GM12864 (cell line): ENCODE measurements around the gene CDON.

Experiments
- DNase-seq: peaks from one replicate; pipeline ENCODE4 v3.0.0-alpha.2; 2011; ENCODE audit warnings: low read depth
- H3K4me3 ChIP-seq: 2 replicates; pipeline ENCODE4 v1.5.1; 2011; ENCODE audit warnings: mild to moderate bottlenecking, low read depth, low read length, control low read depth
- CTCF ChIP-seq: IDR thresholded peaks from 2 replicates; pipeline ENCODE4 v1.5.1; 2011; ENCODE audit warnings: low read depth, mild to moderate bottlenecking, moderate library complexity, low read length, control low read depth, inconsistent platforms; ENCODE audit errors: missing control alignments

The CDON gene

DNA sequence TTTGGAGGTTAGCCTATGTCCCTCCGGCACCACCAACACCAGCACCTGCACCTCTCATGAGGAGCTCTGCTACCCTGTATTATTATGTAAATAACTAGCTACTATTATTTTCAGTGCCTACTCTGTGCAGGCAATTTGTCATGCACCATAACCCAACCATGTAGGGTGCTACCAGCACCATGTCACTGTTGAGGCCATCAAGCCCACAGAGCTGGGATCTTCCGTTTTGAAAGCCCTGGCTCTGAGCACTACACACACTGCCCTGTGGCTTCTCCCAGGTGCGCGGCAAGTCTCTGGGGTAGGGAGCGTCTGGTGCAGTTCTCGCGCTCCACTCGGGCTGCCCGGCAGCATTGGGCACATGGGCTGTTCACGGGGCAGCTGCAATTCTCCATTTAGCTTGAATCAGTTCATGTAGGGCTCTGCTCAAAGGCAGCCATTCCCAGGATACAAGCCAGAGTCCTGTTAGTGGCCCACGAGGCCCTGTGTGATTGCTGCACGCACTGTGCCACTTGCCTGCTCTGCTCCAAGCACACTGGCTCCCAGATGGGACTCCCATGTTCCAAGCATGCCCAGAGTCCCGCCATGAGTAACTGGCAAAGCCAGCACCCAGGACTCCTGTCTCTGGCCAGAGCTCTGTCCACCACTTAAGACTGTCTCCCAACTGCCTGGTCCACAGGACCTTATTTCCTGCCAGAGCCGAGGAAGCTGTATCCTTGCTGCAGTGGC, 42.5 kb upstream of the CDON start:
- no peak for TF ChIP-seq CTCF
- no peak overlapping the region for H3K4me3 ChIP-seq
- no peak for DNase-seq

GRCh38 chr11:126104420-126104819, 41.8 kb upstream of the CDON start:
- TF ChIP-seq CTCF = no peak
- no peak overlapping the region for H3K4me3 ChIP-seq
- DNase-seq = no peak

- TF ChIP-seq CTCF = no peak
- H3K4me3 ChIP-seq = no peak overlapping the region
- DNase-seq = no peak
Measured at GRCh38 chr11:126103150-126103549, 40.5 kb upstream of the CDON start.

DNA sequence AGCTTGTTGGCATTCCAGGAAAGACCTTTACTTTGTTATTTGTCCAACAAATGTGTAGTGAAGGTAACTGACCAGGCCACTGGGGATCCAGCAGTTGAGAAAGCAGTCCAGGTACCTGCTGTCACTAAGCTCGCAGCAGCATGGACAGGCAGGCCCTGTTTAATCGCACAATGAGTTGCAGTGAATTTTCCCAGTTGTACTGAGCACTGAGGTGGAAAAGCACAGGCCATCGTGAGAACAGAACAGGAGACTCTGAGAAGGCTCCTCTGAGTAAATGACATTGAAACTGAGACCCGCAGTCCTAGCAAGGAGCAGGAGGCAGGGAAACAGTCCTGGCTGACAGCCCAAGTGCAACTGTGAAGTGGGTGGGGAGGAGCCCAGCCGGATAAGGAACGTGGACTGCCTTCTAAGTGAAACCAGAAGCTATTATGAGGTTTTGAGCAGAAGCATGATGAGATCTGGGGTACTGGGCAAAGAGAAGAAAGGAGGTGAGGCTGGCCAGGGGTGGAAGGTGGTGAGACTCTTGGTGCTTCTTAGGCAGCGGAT, 39.8 kb upstream of the CDON start:
- DNase-seq = no peak
- H3K4me3 ChIP-seq = no peak overlapping the region
- no peak for TF ChIP-seq CTCF

DNA sequence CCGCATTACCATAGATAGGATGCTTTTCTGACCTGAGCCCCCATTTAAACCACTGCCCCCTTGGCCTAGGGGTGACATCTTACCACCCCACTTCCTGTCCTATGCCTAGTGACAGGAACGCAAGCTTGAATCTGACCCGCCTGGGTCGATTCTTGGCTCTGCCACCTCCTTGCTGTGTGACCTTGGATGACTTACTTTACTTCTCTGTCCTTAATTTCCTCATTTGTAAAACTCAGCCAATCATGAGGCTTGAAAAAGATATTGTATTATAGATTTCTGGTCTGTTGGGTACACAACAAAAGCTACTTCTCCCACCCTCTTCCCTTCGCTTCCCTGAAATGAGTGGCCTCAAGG, 39.2 kb upstream of the CDON start:
- no peak overlapping the region for H3K4me3 ChIP-seq
- DNase-seq = no peak
- no peak for TF ChIP-seq CTCF

DNA sequence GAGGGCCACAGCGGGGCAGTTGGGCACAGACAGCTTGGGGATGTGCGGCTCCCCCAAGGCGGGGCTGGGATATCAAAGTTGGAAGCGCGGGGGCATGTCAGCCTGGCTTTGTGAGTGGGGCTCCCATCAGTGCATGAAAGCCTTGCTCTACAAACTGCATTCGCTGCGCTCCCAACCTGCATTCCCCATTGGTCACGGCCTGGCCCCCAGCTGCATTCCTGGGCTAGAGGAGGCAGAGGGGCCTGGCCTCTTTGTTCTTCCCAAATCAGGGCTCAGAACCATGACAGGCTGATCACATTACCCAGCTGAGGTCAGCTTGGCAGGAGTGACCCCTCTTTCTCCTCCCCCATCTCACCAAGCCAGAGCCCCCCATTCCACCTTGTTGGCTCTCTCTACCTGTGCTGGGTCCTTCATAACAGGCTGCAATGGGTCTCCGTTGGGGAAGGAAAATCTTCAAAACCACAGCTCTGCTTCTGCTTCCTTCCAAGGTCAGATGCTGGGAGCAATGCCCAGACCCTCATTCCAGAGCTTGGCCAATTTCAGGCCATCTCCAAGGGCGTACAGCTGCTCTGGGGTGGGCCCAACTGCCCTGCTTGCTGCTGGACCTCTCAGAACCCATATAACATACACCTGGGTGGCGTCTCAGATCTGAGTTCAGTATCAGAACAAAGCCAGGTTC, 38.7 kb upstream of the CDON start:
- TF ChIP-seq CTCF = no peak
- DNase-seq = no peak
- H3K4me3 ChIP-seq = no peak overlapping the region
